ENCODE results near the gene WDR27.
"Not testable (repeated sequence)": the region's sequence is repeated elsewhere in the genome, so short reads cannot be mapped to it uniquely, and the experiment has no call there.

The WDR27 gene

DNA sequence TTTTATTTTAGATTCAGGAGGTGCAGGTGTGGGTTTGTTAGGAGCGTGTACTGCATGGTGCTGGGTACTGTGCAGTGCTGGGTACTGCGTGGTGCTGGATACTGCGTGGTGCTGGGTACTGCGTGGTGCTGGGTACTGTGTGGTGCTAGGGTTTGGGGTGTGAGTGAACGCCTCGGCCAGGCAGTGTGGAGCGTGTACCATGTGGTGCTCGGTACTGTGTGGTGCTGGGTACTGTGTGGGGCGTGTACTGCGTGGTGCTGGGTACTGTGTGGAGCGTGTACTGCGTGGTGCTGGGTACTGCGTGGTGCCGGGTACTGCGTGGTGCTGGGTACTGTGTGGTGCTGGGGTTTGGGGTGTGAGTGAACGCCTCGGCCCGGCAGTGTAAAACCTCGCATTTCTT is 62.9 kb downstream of the WDR27 start:
- DNase-seq, result no peak

GRCh38 chr6:169638388-169638787 is 63.4 kb downstream of the WDR27 start:
- DNase-seq, result no peak

- no peak for DNase-seq
Observed at GRCh38 chr6:169635345-169635744, 66.5 kb downstream of the WDR27 start.

DNA sequence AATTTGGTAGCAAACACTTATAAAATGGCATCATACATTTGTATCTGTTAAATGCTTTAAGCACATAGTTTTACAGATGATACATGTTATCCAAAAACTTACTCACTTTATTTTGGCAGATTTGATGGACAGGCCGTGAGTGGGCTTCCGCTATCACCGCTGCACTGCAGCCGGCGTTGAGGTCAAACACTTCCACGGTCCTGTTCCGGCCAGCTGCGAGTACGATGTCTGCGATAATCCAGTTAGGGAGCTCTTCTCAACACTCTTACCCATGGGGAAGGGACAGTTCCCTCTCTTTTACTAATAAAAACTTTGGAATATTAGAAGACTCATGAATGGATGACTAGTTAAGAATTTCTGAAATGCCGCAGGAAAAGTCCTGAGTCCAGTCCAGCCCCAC is 69.0 kb downstream of the WDR27 start:
- no peak for DNase-seq

- DNase-seq, result no peak
Observed at GRCh38 chr6:169629256-169629655, 72.6 kb downstream of the WDR27 start.

DNA sequence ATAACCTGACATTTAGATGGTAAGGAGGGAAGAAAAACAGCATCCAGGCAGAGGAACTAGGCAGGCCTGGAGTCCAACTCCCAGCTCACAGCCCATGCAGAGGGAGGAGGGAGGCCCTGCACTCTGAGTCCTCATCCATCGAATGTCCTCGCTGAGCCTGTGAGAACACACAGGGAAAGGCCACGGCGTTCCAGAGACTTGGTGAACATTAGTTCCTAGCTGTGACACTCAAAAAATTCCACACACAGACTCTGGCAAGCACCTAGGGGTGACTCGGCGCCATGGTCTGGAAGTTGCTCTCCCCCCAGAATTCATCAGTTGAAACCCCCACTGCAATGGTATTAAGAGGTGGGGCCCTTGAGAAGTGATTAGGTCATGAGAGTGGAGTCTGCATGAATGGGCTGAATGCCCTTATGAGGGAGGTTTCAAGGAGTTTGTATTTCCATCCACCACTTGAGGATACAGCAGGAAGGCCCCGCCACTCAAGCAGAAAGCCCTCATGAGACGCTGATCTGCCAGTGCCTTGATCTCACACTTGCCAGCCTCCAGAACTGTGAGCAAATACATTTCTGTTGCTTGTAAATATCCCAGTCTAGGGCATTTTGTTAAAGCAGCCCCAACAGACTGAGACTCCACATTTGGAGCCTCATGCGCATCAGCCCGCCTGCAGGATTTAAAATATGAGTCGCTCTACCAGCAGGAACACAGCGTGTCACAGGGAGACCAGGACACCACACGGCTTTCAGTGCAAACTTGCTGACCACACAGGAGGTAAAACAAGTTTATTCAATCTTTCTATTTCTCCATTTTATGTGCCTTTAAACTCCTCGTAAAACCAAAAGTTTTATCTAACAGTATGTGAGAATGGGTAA is 73.9 kb downstream of the WDR27 start:
- no peak for DNase-seq

- no peak for DNase-seq
Observed at GRCh38 chr6:169626649-169627048, 75.2 kb downstream of the WDR27 start.

GRCh38 chr6:169626169-169626568 is 75.7 kb downstream of the WDR27 start:
- DNase-seq, result no peak

DNA sequence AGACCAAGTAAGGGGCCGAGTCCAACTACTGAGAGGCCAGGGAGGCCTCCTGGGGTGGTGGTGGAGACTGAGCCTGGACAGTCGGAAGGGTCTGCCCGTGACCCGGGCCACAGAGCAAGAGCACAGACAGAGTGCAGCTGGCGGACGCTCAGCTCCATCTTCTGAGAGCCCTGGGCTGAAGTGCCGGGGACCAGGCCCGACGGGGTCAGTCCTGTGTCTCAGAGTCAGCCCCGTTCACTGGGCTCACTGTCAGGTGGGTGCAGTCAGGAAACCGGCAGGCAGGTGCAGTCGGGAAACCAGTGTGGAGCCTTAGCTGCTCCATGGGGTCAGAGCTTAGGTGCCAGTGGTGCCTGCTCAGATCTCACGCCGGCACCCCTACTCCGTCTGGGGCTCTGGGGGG is 76.5 kb downstream of the WDR27 start:
- no peak for DNase-seq

- no peak for DNase-seq
Observed at GRCh38 chr6:169624785-169625184, 77.0 kb downstream of the WDR27 start.

DNA sequence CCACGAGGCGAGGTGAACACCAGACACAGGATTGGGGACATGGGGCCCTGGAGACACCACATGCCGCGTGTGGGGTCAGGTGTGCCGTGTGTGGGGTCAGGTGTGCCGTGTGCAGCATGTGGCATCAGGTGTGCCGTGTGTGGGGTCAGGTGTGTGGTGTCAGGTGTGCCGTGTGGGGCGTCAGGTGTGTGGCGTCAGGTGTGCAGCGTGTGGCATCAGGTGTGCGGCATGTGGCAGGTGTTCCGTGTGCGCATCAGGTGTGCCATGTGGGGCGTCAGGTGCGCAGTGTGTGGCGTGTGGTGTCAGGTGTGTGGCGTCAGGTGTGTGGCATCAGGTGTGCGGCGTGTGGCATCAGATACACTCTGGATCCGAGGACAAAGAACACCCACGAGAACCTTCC is 77.9 kb downstream of the WDR27 start:
- no peak for DNase-seq

GRCh38 chr6:169623343-169623742 is 78.5 kb downstream of the WDR27 start:
- no peak for DNase-seq

GRCh38 chr6:169622618-169623017 is 79.2 kb downstream of the WDR27 start:
- DNase-seq, result no peak

DNA sequence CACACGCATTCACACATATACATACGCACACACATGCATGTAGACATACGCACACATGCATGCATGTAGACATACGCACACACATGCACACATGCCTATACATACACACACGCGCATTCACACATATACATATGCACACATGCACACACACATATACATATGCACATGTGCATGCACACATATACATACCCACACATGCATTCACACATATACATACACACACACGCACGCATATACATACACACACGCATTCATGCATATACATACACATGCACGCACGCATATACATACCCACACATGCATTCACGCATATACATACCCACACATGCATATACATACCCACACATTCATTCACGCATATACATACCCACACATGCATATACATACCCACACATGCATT is 80.5 kb downstream of the WDR27 start:
- no peak for DNase-seq

DNA sequence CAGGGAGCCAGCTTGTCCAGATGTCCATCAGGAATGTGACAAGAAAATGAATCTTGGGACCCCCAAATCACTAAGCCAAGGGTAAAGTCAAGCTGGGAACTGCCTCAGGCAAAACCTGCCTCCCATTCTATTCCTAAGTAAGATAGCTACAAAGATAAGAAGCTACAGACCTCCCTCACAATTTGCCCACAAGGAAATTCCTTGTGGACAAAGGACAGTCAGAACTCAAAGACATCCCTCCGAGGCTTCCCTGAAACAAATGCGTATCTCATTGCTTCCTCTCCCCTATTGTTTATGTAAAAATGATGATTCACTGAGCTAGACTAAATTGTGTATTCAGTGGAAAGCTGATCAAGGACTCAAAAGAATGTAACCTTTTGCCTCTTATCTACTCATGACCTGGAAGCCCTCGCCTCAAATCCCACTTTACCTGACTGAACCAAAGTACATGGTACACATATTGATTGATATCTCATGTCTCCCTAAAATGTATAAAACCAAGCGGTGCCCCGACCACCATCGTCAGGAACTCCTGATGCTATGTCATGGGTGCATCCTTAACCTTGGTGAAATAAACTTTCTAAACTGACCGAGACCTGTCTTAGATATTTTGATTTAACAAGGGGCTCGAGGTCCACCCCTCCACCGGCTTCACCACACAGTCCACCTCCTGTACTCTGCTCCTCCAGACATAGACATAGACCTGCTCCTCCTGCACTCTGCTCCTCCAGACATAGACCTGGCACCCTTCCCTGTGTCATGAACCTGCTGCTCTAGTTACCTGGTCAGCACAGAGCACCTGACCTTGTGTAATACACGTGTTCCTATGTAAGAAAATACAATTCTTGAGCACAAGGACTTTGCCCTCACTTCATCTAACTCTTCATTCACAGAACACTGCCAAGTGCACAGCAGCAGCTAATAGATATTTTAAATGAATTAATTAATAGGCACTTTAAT is 81.4 kb downstream of the WDR27 start:
- DNase-seq, result no peak

DNA sequence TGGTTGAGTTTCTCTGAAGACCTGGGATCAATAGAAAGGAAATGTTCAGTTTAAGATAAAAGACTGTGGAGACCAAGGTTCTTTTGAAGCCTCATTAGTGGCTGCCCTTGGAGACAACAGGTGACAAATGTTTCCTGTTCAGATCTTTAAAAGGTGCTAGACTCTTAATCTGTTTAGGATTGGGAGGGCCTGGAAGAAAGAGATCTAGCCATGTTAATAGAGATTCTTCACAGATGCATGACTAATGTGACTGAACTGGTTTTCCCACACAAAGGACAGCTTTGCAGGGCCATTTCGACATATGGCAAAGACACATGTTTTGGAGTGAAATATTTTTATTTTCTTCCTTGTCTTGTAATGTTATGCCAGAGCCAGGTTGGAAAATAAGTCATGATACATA is 82.2 kb downstream of the WDR27 start:
- no peak for DNase-seq

GRCh38 chr6:169618526-169619490 is 83.0 kb downstream of the WDR27 start:
- no peak for DNase-seq

DNA sequence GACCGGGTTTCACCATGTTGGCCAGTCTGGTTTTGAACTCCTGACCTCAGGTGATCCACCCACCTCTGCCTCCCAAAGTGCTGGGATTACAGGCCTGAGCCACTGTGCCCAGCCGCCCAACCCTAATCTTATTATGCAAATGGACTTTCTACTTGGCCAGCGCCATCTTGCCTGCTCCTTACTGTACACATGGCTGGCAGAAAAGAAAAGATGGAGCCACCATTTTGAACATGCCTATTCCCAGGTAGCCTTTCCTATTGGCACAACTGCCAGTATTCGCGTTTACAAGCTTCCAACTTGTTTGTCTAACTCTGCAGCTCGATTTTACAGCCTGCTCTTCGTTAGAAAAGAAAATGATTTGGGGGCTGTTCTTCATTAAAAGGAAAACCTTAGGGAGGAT is 84.3 kb downstream of the WDR27 start:
- no peak for DNase-seq

GRCh38 chr6:169608609-169609008 is 93.2 kb downstream of the WDR27 start:
- not testable (repeated sequence) for DNase-seq

DNA sequence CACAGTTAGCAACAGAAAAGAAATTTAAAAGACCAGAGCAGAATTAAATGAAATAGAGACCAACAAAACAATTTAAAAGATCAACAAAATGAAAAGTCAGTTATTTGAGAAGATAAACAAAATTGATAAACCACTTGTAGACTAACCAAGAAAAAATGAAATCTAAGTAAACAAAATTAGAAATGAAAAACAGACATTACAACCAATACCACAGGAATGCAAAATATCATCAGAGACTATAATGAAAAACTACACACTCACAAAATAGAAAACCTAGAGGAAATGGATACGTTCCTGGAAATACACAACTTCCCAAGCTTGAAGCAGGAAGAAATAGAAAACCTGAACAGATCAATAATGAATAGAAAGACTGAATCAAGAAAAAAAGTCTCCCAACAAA is 97.8 kb downstream of the WDR27 start:
- DNase-seq, result no peak

DNA sequence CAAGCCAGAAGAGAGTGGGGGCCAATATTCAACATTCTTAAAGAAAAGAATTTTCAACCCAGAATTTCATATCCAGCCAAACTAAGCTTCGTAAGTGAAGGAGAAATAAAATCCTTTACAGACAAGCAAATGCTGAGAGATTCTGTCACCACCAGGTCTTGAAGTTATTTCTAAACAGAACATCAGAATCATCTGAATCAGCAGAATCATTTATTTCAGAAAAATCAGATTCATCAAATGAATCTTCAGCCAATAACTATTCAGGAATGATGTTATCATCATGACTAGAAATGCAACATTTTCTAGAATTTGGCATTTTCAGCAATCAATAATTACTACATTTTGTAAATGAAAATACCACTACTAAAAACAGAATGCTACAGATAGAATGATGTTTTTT is 100.7 kb downstream of the WDR27 start:
- DNase-seq, result not testable (repeated sequence)

DNA sequence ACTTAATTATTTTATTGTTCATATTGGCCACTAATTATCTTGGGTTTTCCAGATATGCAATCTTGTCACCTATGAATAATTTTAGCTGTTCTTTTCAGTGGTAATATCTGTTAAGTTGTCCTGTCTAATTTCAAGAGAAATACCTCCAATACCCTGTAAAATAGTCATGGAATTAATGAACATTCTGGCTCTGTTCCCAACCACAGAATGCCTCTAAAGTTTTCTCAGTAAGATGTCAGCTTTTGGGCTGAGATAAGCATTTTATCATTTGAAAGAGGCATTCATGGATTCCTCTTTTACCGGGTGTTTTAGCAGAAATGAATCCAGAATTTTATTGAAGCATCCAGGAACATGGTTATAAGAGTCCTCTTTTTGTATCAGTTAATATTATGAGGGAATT is 109.3 kb downstream of the WDR27 start:
- no peak for DNase-seq

- no peak for DNase-seq
Observed at GRCh38 chr6:169591616-169592015, 110.2 kb downstream of the WDR27 start.
